ENCODE measurements around the gene SRRM4. TPM values are rescaled to one million over a fixed set of nuclear protein-coding genes. Genes with fewer than 3 reads are reported as not detected.

The SRRM4 gene
- polyA plus RNA-seq, 1 donor from 2014 or later = 9.9 TPM

- no peak overlapping the region for H3K9ac ChIP-seq (ENCODE audit: low read length)
- no peaks in the 10 kb centered on the region for H4K20me1 ChIP-seq (ENCODE audit: insufficient read depth)
- H3K4me2 ChIP-seq (ENCODE audit: low read length) = no peak overlapping the region
- H3K4me3 ChIP-seq (ENCODE audit: low read length) = no peak overlapping the region
- no peaks in the 10 kb centered on the region for H3F3A ChIP-seq (ENCODE audit: insufficient read depth, low read length, poor library complexity, severe bottlenecking)
- H3K36me3 ChIP-seq (ENCODE audit: insufficient read depth, low read length) = no peaks in the 10 kb centered on the region
- no peaks in the 10 kb centered on the region for H3K9me3 ChIP-seq (ENCODE audit: low read length)
- H3K27ac ChIP-seq (ENCODE audit: low read length) = no peak overlapping the region
- no peaks in the 10 kb centered on the region for H3K27me3 ChIP-seq (ENCODE audit: insufficient read depth, low read depth, low read length)
- TF ChIP-seq POLR2AphosphoS5 (IDR thresholded peaks at IDR 0.05) (no peak), EZH2 (IDR thresholded peaks at IDR 0.05; ENCODE audit: borderline replicate concordance, insufficient read depth, low read length, poor library complexity, severe bottlenecking) (no peak), SMC3 (conservative IDR thresholded peaks at IDR 0.05; ENCODE audit: poor library complexity) (no peak), REST (IDR thresholded peaks at IDR 0.05; ENCODE audit: borderline replicate concordance) (no peak), MXI1 (conservative IDR thresholded peaks at IDR 0.05; ENCODE audit: poor library complexity, severe bottlenecking) (no peak), RAD21 (conservative IDR thresholded peaks at IDR 0.05) (no peak)
- no peak overlapping the region for H2AFZ ChIP-seq (ENCODE audit: low read depth, low read length)
- H3K9me2 ChIP-seq (ENCODE audit: insufficient read depth, low read length) = no peaks in the 10 kb centered on the region
- peaks cover 8% of the 10 kb centered on the region for H3K79me2 ChIP-seq (replicated peaks; ENCODE audit: insufficient read depth, low read length)
These were observed 94.0 kb downstream of the SRRM4 start for GRCh38 chr12:119075222-119075787.

GRCh38 chr12:119075918-119076317 is 94.6 kb downstream of the SRRM4 start:
- no peak overlapping the region for H3K27ac ChIP-seq (ENCODE audit: low read length)
- H3F3A ChIP-seq (ENCODE audit: insufficient read depth, low read length, poor library complexity, severe bottlenecking) = no peaks in the 10 kb centered on the region

More at GRCh38 chr12:119075918-119076317, 94.6 kb downstream of the SRRM4 start:
- Histone ChIP-seq H3K27me3 (ENCODE audit: insufficient read depth, low read depth, low read length) (no peaks in the 10 kb centered on the region), H2AFZ (ENCODE audit: low read depth, low read length) (no peak overlapping the region), H3K9me2 (ENCODE audit: insufficient read depth, low read length) (no peaks in the 10 kb centered on the region), H3K9me3 (ENCODE audit: low read length) (no peaks in the 10 kb centered on the region), H3K79me2 (replicated peaks; ENCODE audit: insufficient read depth, low read length) (peaks cover 8% of the 10 kb centered on the region), H4K20me1 (ENCODE audit: insufficient read depth) (no peaks in the 10 kb centered on the region), H3K36me3 (ENCODE audit: insufficient read depth, low read length) (no peaks in the 10 kb centered on the region), H3K9ac (ENCODE audit: low read length) (no peak overlapping the region), H3K4me2 (ENCODE audit: low read length) (no peak overlapping the region), H3K4me3 (ENCODE audit: low read length) (no peak overlapping the region)
- TF ChIP-seq SMC3 (conservative IDR thresholded peaks at IDR 0.05; ENCODE audit: poor library complexity) (no peak), CTCF (IDR thresholded peaks at IDR 0.05; ENCODE audit: poor library complexity, severe bottlenecking) (no peak), EZH2 (IDR thresholded peaks at IDR 0.05; ENCODE audit: borderline replicate concordance, insufficient read depth, low read length, poor library complexity, severe bottlenecking) (no peak), RAD21 (conservative IDR thresholded peaks at IDR 0.05) (no peak), POLR2AphosphoS5 (IDR thresholded peaks at IDR 0.05) (no peak), MXI1 (conservative IDR thresholded peaks at IDR 0.05; ENCODE audit: poor library complexity, severe bottlenecking) (no peak), EP300 (conservative IDR thresholded peaks at IDR 0.05; ENCODE audit: poor library complexity, severe bottlenecking) (no peak), REST (IDR thresholded peaks at IDR 0.05; ENCODE audit: borderline replicate concordance) (no peak), TAF1 (IDR thresholded peaks at IDR 0.05; ENCODE audit: low read depth) (no peak)
